KMS-11 (cell line): ENCODE results near the gene MEIOB.

Source experiments
- H2AFZ ChIP-seq: fragments of 200-600 bp; sonication (generic); 2 replicates; pipeline ENCODE4 v1.6.1; 2016; ENCODE audit warnings: antibody characterized with exemption, mixed run types, low read depth
- H3K27ac ChIP-seq: fragments of 200-600 bp; sonication (generic); 2 replicates; pipeline ENCODE4 v1.6.1; 2016; ENCODE audit warnings: mild to moderate bottlenecking, mixed run types
- H3K27me3 ChIP-seq: fragments of 200-600 bp; sonication (generic); 2 replicates; pipeline ENCODE4 v1.6.1; 2017; ENCODE audit warnings: mild to moderate bottlenecking, low read depth, mixed run types, moderate library complexity; ENCODE audit not compliant: insufficient read depth
- H3K36me3 ChIP-seq: fragments of 200-600 bp; sonication (generic); 2 replicates; pipeline ENCODE4 v1.6.1; 2017; ENCODE audit warnings: mild to moderate bottlenecking, mixed run types; ENCODE audit not compliant: insufficient read depth
- H3K4me1 ChIP-seq: fragments of 200-600 bp; sonication (generic); 2 replicates; pipeline ENCODE4 v1.6.1; 2016; ENCODE audit warnings: mild to moderate bottlenecking, low read depth, mixed run types; ENCODE audit not compliant: poor library complexity, severe bottlenecking
- H3K4me2 ChIP-seq: fragments of 200-600 bp; sonication (generic); 2 replicates; pipeline ENCODE4 v1.7.0; 2016; ENCODE audit warnings: mild to moderate bottlenecking, mixed run types
- H3K4me3 ChIP-seq: fragments of 200-600 bp; sonication (generic); IDR thresholded peaks from 2 replicates; pipeline ENCODE4 v1.6.1; 2017; ENCODE audit warnings: low read depth, low read length, mixed read lengths; ENCODE audit not compliant: insufficient read depth
- H3K79me2 ChIP-seq: fragments of 200-600 bp; sonication (generic); 2 replicates; pipeline ENCODE4 v1.6.1; 2016; ENCODE audit warnings: low read depth, mixed run types; ENCODE audit not compliant: insufficient read depth
- H3K9ac ChIP-seq: fragments of 200-600 bp; sonication (generic); 2 replicates; pipeline ENCODE4 v1.6.1; 2016; ENCODE audit warnings: mild to moderate bottlenecking, mixed run types
- H4K20me1 ChIP-seq: fragments of 200-600 bp; sonication (generic); 2 replicates; pipeline ENCODE4 v1.6.1; 2016; ENCODE audit warnings: mild to moderate bottlenecking, mixed run types; ENCODE audit not compliant: insufficient read depth
- TF ChIP-seq, protein P1 (sequence below): fragments of 200-600 bp; sonication (generic); conservative IDR thresholded peaks from 2 replicates; pipeline ENCODE4 v1.6.1; 2017; ENCODE audit warnings: low read depth, mild to moderate bottlenecking, antibody characterized with exemption, low read length, moderate library complexity, mixed read lengths

MEIOB gene

DNA sequence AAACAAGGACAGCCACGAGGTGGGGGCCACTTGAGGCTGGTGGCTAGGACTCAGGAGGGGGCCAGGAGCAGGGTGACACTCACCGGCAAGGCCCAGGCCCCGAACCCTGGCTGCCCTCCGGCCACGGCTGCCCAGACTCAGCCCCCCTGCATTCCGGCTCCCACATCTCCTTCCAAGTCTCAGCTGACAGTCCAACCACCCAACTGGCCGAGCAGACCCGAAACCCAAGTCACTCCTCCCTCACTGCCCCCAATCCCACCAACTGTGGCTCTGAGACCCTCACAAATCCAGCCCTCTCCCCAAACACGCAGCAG, 54.7 kb downstream of the MEIOB start:
- Histone ChIP-seq H2AFZ (no peak overlapping the region), H3K27me3 (no peaks in the 10 kb centered on the region), H3K27ac (no peak overlapping the region), H4K20me1 (no peaks in the 10 kb centered on the region), H3K9ac (no peak overlapping the region), H3K4me1 (no peaks in the 10 kb centered on the region), H3K79me2 (no peaks in the 10 kb centered on the region), H3K4me3 (no peak overlapping the region), H3K4me2 (no peak overlapping the region), H3K36me3 (no peaks in the 10 kb centered on the region)
- TF ChIP-seq, protein P1, sequence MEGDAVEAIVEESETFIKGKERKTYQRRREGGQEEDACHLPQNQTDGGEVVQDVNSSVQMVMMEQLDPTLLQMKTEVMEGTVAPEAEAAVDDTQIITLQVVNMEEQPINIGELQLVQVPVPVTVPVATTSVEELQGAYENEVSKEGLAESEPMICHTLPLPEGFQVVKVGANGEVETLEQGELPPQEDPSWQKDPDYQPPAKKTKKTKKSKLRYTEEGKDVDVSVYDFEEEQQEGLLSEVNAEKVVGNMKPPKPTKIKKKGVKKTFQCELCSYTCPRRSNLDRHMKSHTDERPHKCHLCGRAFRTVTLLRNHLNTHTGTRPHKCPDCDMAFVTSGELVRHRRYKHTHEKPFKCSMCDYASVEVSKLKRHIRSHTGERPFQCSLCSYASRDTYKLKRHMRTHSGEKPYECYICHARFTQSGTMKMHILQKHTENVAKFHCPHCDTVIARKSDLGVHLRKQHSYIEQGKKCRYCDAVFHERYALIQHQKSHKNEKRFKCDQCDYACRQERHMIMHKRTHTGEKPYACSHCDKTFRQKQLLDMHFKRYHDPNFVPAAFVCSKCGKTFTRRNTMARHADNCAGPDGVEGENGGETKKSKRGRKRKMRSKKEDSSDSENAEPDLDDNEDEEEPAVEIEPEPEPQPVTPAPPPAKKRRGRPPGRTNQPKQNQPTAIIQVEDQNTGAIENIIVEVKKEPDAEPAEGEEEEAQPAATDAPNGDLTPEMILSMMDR, result no peak

DNA sequence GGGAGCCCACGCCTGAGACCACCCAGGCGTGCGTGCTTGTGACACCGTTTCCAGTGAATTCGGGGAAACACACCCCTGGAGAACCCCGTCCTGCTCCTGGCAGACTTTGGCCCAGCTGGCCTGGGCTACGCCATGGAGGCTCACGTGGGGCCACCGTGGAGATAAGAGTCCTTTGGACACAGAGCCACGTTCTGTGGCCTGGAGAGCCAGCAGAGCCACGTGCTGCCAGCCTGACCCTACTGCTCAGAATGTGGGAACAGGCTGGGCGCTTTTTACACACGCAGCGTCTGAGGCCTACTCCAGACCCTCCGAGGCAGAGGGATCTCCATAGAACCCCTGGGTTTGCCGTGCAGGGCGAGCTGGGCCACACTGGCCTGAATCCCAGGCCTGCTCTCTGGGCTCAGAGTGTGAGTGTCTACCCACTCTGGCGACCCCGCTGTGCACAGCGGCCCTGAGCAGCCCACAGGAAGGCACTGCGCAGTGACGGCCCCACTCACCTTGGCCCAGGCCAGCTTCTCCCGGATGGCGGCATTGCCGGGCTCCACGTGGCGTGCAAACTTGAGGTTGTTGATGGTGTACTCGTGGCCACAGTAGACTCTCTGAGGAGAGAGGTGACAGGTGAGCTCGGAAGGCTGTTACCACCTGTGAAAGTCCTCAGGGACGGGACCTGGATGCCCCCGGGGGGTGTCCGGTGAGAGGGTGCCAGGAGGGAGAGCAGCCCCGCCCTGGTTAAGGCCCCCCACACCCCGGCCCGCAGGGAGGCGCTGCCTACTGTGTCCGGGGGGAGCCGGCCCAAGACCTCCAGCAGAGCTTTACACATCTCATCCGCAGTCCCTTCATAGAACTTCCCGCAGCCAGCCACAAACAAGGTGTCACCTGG, 55.3 kb downstream of the MEIOB start:
- Histone ChIP-seq H3K4me3 (no peak overlapping the region), H3K27ac (no peak overlapping the region), H3K4me2 (no peak overlapping the region), H3K36me3 (no peaks in the 10 kb centered on the region), H2AFZ (no peak overlapping the region), H3K27me3 (no peaks in the 10 kb centered on the region), H4K20me1 (no peaks in the 10 kb centered on the region), H3K9ac (no peak overlapping the region), H3K79me2 (no peaks in the 10 kb centered on the region), H3K4me1 (no peaks in the 10 kb centered on the region)
- TF ChIP-seq, protein P1, result no peak

DNA sequence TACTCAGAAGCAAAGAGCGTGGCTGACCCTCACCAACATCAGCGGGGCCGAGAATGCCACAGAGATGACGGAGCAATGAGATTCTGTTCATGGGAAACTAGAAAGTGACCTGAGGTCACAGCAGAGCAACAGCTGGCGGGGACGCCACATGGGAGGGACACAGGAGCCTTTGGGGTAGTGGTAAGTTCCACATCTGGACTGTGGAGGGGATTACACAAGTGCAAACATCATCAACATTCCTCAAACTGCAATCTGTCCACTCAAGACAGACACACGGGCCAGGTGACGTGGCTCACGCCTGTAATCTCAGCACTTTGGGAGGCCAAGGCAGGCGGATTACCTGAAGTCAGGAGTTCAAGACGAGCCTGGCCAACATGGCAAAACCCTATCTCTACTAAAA, 56.5 kb downstream of the MEIOB start:
- no peaks in the 10 kb centered on the region for H3K36me3 ChIP-seq
- no peaks in the 10 kb centered on the region for H3K4me1 ChIP-seq
- no peaks in the 10 kb centered on the region for H3K79me2 ChIP-seq
- no peak overlapping the region for H3K4me3 ChIP-seq
- H3K27me3 ChIP-seq, result no peaks in the 10 kb centered on the region
- TF ChIP-seq, protein P1, result no peak
- H3K27ac ChIP-seq, result no peak overlapping the region
- H3K9ac ChIP-seq, result no peak overlapping the region
- no peaks in the 10 kb centered on the region for H4K20me1 ChIP-seq
- H2AFZ ChIP-seq, result no peak overlapping the region
- H3K4me2 ChIP-seq, result no peak overlapping the region

DNA sequence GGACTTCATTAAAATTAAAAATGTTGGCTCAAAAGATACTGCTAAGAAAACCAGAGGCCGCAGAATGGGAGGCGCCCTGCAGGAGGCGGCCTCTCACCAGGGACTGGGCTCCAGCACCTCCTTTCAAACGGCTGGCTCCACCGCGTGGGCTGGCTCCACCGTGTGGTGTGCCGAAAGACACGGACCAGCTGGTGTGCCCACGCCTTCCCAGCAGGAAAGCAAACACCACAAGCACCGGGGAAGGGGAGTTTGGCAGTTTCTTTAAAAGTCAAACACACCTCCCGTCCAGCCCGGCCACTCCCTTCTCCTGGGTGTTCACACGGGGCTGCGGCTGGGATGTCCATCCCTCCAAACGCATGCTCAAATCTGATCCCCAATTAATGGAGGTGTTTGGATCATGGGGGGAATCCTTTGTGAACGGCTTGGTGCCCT, 59.2 kb downstream of the MEIOB start:
- Histone ChIP-seq H3K9ac (no peak overlapping the region), H3K4me3 (no peak overlapping the region), H3K27me3 (no peaks in the 10 kb centered on the region), H3K27ac (no peak overlapping the region), H3K4me2 (no peak overlapping the region), H3K4me1 (no peaks in the 10 kb centered on the region), H2AFZ (no peak overlapping the region), H3K36me3 (peaks cover 6% of the 10 kb centered on the region; the same call in 1 of the 2 replicates), H3K79me2 (no peaks in the 10 kb centered on the region), H4K20me1 (no peaks in the 10 kb centered on the region)
- TF ChIP-seq, protein P1, result no peak
